Karpas-422 (cell line): ENCODE data around the gene TMEM106C. TPM values are rescaled to one million over a fixed set of nuclear protein-coding genes. Genes with fewer than 3 reads are reported as not detected.
A peak's percentile ranks its signal among the peaks of the same experiment; 100 is the strongest.

Experiments used
- DNase-seq: peaks from one replicate; pipeline ENCODE4 v3.0.0-alpha.2; 2015
- H2AFZ ChIP-seq: fragments of 200-600 bp; sonication (generic); 2 replicates; pipeline ENCODE4 v1.6.1; 2014; ENCODE audit warnings: antibody characterized with exemption, low read length, mixed read lengths
- H3K27ac ChIP-seq: fragments of 200-600 bp; sonication (generic); 2 replicates; pipeline ENCODE4 v1.5.1; 2014; ENCODE audit warnings: mild to moderate bottlenecking, low read length, moderate library complexity
- H3K27me3 ChIP-seq: fragments of 200-600 bp; sonication (generic); 2 replicates; pipeline ENCODE4 v1.6.1; 2014; ENCODE audit warnings: low read length, mixed read lengths
- H3K36me3 ChIP-seq: fragments of 200-600 bp; sonication (generic); 2 replicates; pipeline ENCODE4 v1.6.1; 2014; ENCODE audit warnings: low read length, mixed read lengths; ENCODE audit not compliant: insufficient read depth
- H3K4me1 ChIP-seq: fragments of 200-600 bp; sonication (generic); 2 replicates; pipeline ENCODE4 v1.6.1; 2014; ENCODE audit warnings: mild to moderate bottlenecking, low read length, mixed read lengths
- H3K4me2 ChIP-seq: fragments of 200-600 bp; sonication (generic); 2 replicates; pipeline ENCODE4 v1.6.1; 2014; ENCODE audit warnings: low read length, low read depth, mild to moderate bottlenecking; ENCODE audit not compliant: poor library complexity, severe bottlenecking
- H3K4me3 ChIP-seq: fragments of 200-600 bp; sonication (generic); 2 replicates; pipeline ENCODE4 v1.5.1; 2014; ENCODE audit warnings: mild to moderate bottlenecking, antibody characterized with exemption, low read length, mixed read lengths
- H3K79me2 ChIP-seq: fragments of 200-600 bp; sonication (generic); 2 replicates; pipeline ENCODE4 v1.6.1; 2014; ENCODE audit warnings: mild to moderate bottlenecking, low read length, mixed read lengths
- H3K9ac ChIP-seq: fragments of 200-600 bp; sonication (generic); 2 replicates; pipeline ENCODE4 v1.6.0; 2014; ENCODE audit warnings: low read length
- H3K9me2 ChIP-seq: fragments of 200-600 bp; sonication (generic), shearing (Covaris generic); replicated peaks from 2 replicates; pipeline ENCODE4 v1.6.0; 2014; ENCODE audit warnings: mild to moderate bottlenecking, low read length, moderate library complexity; ENCODE audit not compliant: insufficient read depth
- H3K9me3 ChIP-seq: fragments of 300-700, 200-600 bp; sonication (generic); 2 replicates; pipeline ENCODE4 v1.6.1; 2014; ENCODE audit warnings: low read length, mixed read lengths
- H4K20me1 ChIP-seq: fragments of 200-600 bp; sonication (generic); 2 replicates; pipeline ENCODE4 v1.6.1; 2014; ENCODE audit warnings: mild to moderate bottlenecking, antibody characterized with exemption, low read length, low read depth; ENCODE audit not compliant: insufficient read depth
- total RNA-seq: library from RNA; depleted of rRNA; stranded (reverse); fragments of >200 nt; shearing (Covaris generic); gene quantifications from 2 replicates; pipeline ENCODE4 v1.2.3, GENCODE V29; 2014; ENCODE audit warnings: low replicate concordance

The TMEM106C gene
- total RNA-seq, 1 experiment from 2014 or later, result 127 TPM

DNA sequence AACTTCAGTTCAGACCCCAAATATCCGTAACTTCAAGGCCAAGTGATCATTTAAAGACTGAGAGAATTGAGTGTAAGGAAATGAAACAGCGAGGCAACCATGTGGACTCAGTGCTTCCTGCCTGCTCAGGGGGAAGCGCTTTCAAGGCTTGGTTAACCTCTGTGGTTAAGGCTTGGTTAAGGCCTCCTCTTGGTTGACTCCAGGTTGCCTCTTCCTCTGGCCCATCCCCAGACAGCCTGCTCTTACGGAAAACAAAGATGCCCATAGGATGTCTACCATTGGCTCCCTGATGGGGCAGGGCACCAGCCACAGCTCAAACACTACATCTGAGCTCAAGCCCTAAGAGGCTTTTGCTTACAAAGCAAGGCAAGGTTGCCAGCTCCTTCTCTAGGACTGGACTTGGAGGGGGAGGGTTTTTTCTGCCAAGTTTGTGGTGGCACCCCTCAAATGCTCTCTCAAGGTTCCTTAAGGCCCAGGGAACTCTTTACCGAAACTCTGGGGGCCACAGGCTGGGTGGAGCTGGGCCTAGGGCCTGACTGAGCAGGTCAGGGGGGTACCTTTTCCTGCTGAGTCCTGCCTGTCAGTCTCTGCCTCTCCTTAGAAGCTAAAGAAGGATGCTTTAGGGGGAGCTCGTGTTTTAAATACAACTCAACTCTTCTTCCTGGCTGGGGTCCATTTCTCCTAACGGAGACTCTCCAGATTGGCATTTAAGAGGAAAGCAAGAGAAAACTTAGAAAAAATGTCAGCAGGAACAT is 27.1 kb downstream of the TMEM106C start:
- H4K20me1 ChIP-seq, result no peaks in the 10 kb centered on the region
- no peaks in the 10 kb centered on the region for H3K79me2 ChIP-seq
- H3K4me2 ChIP-seq, result peak overlapping the region; percentile 20
- no peak overlapping the region for H3K4me3 ChIP-seq
- DNase-seq, result peak; percentile 67
- no peaks in the 10 kb centered on the region for H3K9me2 ChIP-seq
- peak overlapping the region; percentile 91 for H2AFZ ChIP-seq
- H3K36me3 ChIP-seq, result no peaks in the 10 kb centered on the region
- H3K4me1 ChIP-seq, result peaks cover 18% of the 10 kb centered on the region
- no peaks in the 10 kb centered on the region for H3K9me3 ChIP-seq
- H3K27me3 ChIP-seq, result no peaks in the 10 kb centered on the region
- peak overlapping the region; percentile 36; the same call in 1 of the 2 replicates for H3K27ac ChIP-seq
- peak overlapping the region; percentile 43; the same call in 1 of the 2 replicates for H3K9ac ChIP-seq

DNA sequence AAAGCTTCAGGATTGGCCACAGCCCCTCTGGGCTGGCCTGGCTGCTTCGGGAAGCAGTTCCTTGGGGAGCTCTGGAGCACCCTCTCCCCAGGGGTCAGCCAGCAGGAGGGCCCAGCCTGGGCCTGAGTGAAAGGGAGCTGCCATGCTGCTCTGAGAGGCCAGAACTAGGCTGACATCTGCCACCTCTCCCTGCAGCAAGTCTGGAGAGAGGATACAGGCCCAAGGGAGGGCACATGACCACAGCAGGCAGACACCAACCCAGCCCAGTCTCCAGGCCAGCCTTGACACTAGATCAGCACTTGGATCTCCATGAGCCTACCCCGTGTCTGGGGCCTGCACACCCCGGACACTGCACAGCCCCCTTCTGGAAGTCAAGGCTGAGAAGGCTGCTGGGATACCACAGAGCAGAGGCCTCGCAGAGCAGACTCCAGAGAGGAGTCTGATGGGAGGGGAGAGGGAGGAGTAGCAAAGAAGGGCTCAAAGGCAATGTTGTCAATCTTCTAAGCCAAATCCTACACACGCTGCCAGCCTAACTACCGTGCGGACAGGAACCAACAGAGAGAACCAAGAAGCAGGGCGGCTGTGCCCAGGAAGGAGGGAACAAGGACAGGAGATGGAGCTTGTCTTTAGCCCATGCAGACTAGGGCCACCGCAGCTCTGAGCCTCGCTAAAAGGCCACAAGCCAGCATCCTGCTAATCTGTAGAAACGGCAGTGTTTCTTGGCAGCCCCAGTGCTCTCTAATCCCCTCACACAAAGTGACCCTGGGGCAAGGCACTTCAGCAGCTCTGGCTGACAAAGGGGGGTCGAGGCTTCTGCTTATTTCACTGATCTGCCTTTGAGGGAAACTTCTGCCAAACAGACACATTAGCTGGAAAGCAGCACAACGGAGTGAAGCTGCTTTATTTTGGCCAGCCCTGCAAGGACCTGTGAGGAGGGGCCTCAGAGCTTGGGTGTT is 28.0 kb downstream of the TMEM106C start:
- H3K4me2 ChIP-seq, result no peak overlapping the region

DNA sequence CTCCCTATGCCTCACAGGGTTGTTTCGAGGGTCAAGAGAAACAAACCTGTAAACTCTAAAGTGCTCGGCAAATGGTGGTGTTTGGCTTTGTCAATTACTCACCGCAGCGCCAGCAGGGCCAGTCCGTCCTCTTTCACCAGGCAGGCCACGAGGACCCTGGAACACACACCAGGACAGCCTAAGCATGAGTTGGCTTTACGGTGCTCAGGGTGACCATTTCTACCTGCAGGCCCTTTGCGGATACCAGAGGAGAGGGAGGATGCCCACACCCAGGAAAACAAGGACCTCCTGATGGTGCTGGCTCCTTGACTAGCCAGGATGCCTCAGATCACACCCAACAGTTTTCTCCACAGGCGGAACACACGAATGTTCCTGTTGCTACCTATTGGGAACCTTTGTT is 29.4 kb downstream of the TMEM106C start:
- no peaks in the 10 kb centered on the region for H4K20me1 ChIP-seq
- DNase-seq, result no peak
- H3K79me2 ChIP-seq, result no peaks in the 10 kb centered on the region
- H3K9me2 ChIP-seq, result no peaks in the 10 kb centered on the region
- no peak overlapping the region for H3K4me2 ChIP-seq
- no peak overlapping the region for H3K4me3 ChIP-seq
- no peaks in the 10 kb centered on the region for H3K36me3 ChIP-seq
- no peak overlapping the region for H2AFZ ChIP-seq
- H3K27ac ChIP-seq, result no peak overlapping the region
- H3K27me3 ChIP-seq, result no peaks in the 10 kb centered on the region
- H3K4me1 ChIP-seq, result peaks cover 18% of the 10 kb centered on the region
- H3K9me3 ChIP-seq, result no peaks in the 10 kb centered on the region
- H3K9ac ChIP-seq, result no peak overlapping the region

More for the DNA sequence above, 28.0 kb downstream of the TMEM106C start:
- Histone ChIP-seq H3K4me1 (peaks cover 18% of the 10 kb centered on the region), H2AFZ (no peak overlapping the region), H3K27me3 (no peaks in the 10 kb centered on the region), H3K36me3 (no peaks in the 10 kb centered on the region), H3K79me2 (no peaks in the 10 kb centered on the region), H3K4me3 (no peak overlapping the region), H3K9me2 (no peaks in the 10 kb centered on the region), H3K27ac (no peak overlapping the region), H3K9me3 (no peaks in the 10 kb centered on the region), H3K9ac (no peak overlapping the region), H4K20me1 (no peaks in the 10 kb centered on the region)
- no peak for DNase-seq

DNA sequence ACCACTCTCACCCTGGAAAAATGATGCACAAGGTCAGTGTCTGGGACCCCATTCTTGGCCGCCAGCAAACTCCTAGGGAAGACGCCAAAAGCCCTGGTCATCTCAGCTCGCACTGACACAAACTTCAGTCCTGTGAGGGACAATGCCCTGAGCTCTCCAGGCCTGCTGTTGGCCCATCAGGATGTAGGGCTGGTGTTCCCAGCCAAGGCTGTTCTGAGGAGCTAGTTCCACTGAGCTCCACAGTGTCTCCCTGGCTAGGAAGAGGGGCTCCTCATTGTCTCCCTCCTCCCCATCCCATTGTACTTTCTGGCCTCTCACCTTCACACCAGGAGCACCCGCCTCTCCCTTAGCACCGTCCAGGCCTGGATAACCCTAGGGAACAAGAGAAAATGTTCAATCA is 30.1 kb downstream of the TMEM106C start:
- H3K4me2 ChIP-seq, result no peak overlapping the region
- H3K27me3 ChIP-seq, result no peaks in the 10 kb centered on the region

DNA sequence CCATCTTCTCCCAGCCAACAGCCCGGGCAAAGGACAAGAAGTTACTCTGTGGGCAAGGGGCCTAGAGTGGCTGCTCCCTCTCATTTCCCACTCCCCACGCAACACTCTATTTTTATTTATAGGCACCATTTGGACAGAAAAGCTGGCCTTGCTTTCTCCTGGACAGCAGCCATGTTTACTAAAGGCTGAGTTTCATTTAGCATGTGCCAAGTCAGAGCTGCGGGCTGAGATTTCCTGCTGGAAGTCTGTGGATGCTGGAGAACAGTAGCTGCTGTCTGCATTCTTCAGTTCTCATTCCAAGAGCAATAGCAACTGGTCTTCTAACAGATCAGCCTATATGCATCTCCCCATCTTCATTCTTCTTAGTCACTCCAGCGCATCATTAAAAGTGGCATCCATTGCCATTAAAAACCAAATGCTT is 32.6 kb downstream of the TMEM106C start:
- DNase-seq, result no peak
- no peaks in the 10 kb centered on the region for H3K79me2 ChIP-seq
- H2AFZ ChIP-seq, result no peak overlapping the region
- H3K4me1 ChIP-seq, result peaks cover 14% of the 10 kb centered on the region
- no peaks in the 10 kb centered on the region for H3K27me3 ChIP-seq
- no peak overlapping the region for H3K9ac ChIP-seq
- no peak overlapping the region for H3K4me3 ChIP-seq
- no peaks in the 10 kb centered on the region for H3K9me2 ChIP-seq
- no peak overlapping the region for H3K27ac ChIP-seq
- H3K4me2 ChIP-seq, result no peak overlapping the region
- no peaks in the 10 kb centered on the region for H4K20me1 ChIP-seq
- H3K9me3 ChIP-seq, result no peaks in the 10 kb centered on the region
- no peaks in the 10 kb centered on the region for H3K36me3 ChIP-seq

More for the DNA sequence above, 30.1 kb downstream of the TMEM106C start:
- Histone ChIP-seq H3K79me2 (no peaks in the 10 kb centered on the region), H4K20me1 (no peaks in the 10 kb centered on the region), H2AFZ (no peak overlapping the region), H3K36me3 (no peaks in the 10 kb centered on the region), H3K4me1 (peaks cover 22% of the 10 kb centered on the region), H3K4me3 (no peak overlapping the region), H3K27ac (no peak overlapping the region), H3K9ac (no peak overlapping the region), H3K9me3 (no peaks in the 10 kb centered on the region), H3K9me2 (no peaks in the 10 kb centered on the region)
- no peak for DNase-seq

DNA sequence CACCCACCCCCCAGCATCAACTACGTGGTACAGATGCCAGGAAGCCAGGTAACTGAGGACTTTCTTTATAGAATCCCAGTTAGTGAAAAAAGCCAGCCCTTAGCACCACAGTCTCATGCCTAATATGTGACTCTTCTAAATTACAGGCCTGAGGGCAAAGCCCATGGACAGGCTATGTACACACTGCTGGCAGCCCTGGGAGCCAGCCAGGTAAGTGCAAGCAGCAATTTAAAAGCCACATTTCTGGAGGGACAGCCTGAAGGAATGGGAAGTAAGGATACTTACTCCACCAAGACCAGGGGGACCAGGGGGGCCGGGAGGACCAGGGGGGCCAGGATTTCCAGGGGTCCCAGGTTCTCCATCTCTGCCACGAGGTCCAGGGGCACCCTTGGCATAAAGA is 33.9 kb downstream of the TMEM106C start:
- Histone ChIP-seq H3K79me2 (no peaks in the 10 kb centered on the region), H3K36me3 (no peaks in the 10 kb centered on the region), H4K20me1 (no peaks in the 10 kb centered on the region), H3K27ac (no peak overlapping the region), H3K9me2 (no peaks in the 10 kb centered on the region), H3K4me3 (no peak overlapping the region), H2AFZ (no peak overlapping the region), H3K4me1 (peaks cover 14% of the 10 kb centered on the region), H3K4me2 (no peak overlapping the region), H3K9ac (no peak overlapping the region), H3K9me3 (no peaks in the 10 kb centered on the region), H3K27me3 (no peaks in the 10 kb centered on the region)
- DNase-seq, result no peak

DNA sequence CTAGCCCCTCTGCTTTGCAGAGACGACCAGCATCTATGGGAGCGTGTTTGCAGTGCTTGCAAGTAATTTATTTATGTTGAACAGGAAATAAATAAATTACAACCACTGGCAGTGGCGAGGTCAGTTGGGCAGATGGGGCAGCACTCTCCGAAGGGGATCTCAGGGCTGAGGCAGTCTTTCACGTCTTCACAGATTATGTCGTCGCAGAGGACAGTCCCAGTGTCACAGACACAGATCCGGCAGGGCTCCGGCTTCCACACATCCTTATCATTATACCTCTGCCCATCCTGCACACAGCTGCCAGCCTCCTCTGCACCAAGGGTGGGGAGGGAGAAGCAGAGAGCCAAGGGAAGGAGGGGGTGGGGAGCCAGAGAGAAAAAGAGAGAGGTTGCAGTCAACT is 36.4 kb downstream of the TMEM106C start:
- Histone ChIP-seq H3K9ac (no peak overlapping the region), H3K4me3 (no peak overlapping the region), H2AFZ (no peak overlapping the region), H3K4me2 (no peak overlapping the region), H4K20me1 (no peaks in the 10 kb centered on the region), H3K79me2 (no peaks in the 10 kb centered on the region), H3K4me1 (peaks cover 11% of the 10 kb centered on the region), H3K9me3 (no peaks in the 10 kb centered on the region), H3K36me3 (no peaks in the 10 kb centered on the region), H3K27ac (no peak overlapping the region), H3K9me2 (no peaks in the 10 kb centered on the region), H3K27me3 (no peaks in the 10 kb centered on the region)
- no peak for DNase-seq

DNA sequence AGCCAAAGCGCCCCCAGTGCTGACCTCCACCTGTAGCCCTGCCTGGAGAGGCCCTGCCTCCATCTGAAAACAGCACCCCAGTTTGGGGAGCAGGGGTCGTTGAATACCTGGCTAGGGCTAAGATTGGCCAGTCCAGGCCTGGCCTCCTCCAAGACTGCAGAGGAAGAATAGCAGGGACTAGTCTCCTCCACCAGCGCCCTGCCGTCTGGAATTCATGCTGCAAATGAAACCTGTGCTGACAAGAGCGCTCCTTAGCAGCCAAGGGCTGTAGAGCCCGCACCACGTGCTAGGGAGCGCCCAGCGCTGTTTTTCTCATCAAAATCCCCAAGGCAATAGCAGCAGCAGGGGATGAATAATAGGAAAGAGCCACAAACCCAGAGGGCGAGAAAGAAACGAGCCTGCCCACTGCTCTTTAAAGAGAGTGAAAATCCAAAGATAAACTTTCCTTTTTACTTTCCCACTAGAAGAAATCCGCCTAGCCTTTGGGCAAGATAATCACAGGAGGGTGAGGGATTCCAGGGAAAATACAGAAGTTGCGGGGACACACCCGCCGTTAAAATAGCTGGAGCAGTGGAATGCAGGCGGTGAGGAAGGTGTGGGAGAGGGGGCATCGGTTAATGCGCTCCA is 37.6 kb downstream of the TMEM106C start:
- Histone ChIP-seq H3K9ac (no peak overlapping the region), H3K27ac (no peak overlapping the region), H3K79me2 (no peaks in the 10 kb centered on the region), H3K27me3 (no peaks in the 10 kb centered on the region), H2AFZ (no peak overlapping the region), H3K36me3 (no peaks in the 10 kb centered on the region), H3K4me1 (peaks cover 10% of the 10 kb centered on the region), H3K4me2 (no peak overlapping the region), H3K4me3 (no peak overlapping the region), H4K20me1 (no peaks in the 10 kb centered on the region), H3K9me3 (no peaks in the 10 kb centered on the region), H3K9me2 (no peaks in the 10 kb centered on the region)
- DNase-seq, result no peak
